Osteocyte (in vitro differentiated cells): ENCODE measurements around the gene ARTN. TPM values are rescaled to one million over a fixed set of nuclear protein-coding genes. Genes with fewer than 3 reads are reported as not detected.
A peak's percentile ranks its signal among the peaks of the same experiment; 100 is the strongest.

Source experiments
- DNase-seq: peaks from one replicate; pipeline ENCODE4 v3.0.0; 2021; ENCODE audit warnings: mixed read lengths; ENCODE audit not compliant: unreplicated experiment; ENCODE audit errors: extremely low spot score
- H3K27ac Mint-ChIP-seq: one replicate; pipeline ENCODE4 v1.8.0; 2021; ENCODE audit warnings: mild to moderate bottlenecking, mixed read lengths; ENCODE audit not compliant: unreplicated experiment
- H3K27me3 Mint-ChIP-seq: one replicate; pipeline ENCODE4 v1.8.0; 2021; ENCODE audit warnings: mixed read lengths; ENCODE audit not compliant: unreplicated experiment
- H3K36me3 Mint-ChIP-seq: one replicate; pipeline ENCODE4 v1.8.0; 2021; ENCODE audit warnings: mixed read lengths; ENCODE audit not compliant: unreplicated experiment
- H3K4me1 Mint-ChIP-seq: one replicate; pipeline ENCODE4 v1.8.0; 2021; ENCODE audit warnings: mixed read lengths; ENCODE audit not compliant: unreplicated experiment
- H3K4me3 Mint-ChIP-seq: one replicate; pipeline ENCODE4 v1.8.0; 2021; ENCODE audit warnings: mild to moderate bottlenecking, moderate library complexity, mixed read lengths; ENCODE audit not compliant: unreplicated experiment
- H3K9me3 Mint-ChIP-seq: one replicate; pipeline ENCODE4 v1.8.0; 2021; ENCODE audit warnings: mixed read lengths; ENCODE audit not compliant: unreplicated experiment
- total RNA-seq: library from RNA; stranded (reverse); gene quantifications from 2 replicates; pipeline ENCODE4 v1.2.1, GENCODE V29; 2021
- TF ChIP-seq, protein P1 (sequence below): fragments of 200-600 bp; sonication (generic); IDR thresholded peaks from 2 replicates; pipeline ENCODE4 v1.5.0; 2021; ENCODE audit warnings: antibody characterized with exemption, mild to moderate bottlenecking, moderate library complexity

Gene ARTN
- total RNA-seq, 1 donor from 2014 or later: 1.1 TPM

GRCh38 chr1:43971336-43971980 is 37.9 kb downstream of the ARTN start:
- Mint-ChIP-seq H3K9me3 (peaks cover 8% of the 10 kb centered on the region), H3K27me3 (no peaks in the 10 kb centered on the region), H3K36me3 (peaks cover 21% of the 10 kb centered on the region), H3K27ac (no peak overlapping the region), H3K4me3 (peak overlapping the region; percentile 93), H3K4me1 (peaks cover 31% of the 10 kb centered on the region)
- TF ChIP-seq, protein P1, sequence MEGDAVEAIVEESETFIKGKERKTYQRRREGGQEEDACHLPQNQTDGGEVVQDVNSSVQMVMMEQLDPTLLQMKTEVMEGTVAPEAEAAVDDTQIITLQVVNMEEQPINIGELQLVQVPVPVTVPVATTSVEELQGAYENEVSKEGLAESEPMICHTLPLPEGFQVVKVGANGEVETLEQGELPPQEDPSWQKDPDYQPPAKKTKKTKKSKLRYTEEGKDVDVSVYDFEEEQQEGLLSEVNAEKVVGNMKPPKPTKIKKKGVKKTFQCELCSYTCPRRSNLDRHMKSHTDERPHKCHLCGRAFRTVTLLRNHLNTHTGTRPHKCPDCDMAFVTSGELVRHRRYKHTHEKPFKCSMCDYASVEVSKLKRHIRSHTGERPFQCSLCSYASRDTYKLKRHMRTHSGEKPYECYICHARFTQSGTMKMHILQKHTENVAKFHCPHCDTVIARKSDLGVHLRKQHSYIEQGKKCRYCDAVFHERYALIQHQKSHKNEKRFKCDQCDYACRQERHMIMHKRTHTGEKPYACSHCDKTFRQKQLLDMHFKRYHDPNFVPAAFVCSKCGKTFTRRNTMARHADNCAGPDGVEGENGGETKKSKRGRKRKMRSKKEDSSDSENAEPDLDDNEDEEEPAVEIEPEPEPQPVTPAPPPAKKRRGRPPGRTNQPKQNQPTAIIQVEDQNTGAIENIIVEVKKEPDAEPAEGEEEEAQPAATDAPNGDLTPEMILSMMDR: no peak
- DNase-seq: no peak

GRCh38 chr1:43973981-43974442 is 40.4 kb downstream of the ARTN start:
- DNase-seq: no peak

DNA sequence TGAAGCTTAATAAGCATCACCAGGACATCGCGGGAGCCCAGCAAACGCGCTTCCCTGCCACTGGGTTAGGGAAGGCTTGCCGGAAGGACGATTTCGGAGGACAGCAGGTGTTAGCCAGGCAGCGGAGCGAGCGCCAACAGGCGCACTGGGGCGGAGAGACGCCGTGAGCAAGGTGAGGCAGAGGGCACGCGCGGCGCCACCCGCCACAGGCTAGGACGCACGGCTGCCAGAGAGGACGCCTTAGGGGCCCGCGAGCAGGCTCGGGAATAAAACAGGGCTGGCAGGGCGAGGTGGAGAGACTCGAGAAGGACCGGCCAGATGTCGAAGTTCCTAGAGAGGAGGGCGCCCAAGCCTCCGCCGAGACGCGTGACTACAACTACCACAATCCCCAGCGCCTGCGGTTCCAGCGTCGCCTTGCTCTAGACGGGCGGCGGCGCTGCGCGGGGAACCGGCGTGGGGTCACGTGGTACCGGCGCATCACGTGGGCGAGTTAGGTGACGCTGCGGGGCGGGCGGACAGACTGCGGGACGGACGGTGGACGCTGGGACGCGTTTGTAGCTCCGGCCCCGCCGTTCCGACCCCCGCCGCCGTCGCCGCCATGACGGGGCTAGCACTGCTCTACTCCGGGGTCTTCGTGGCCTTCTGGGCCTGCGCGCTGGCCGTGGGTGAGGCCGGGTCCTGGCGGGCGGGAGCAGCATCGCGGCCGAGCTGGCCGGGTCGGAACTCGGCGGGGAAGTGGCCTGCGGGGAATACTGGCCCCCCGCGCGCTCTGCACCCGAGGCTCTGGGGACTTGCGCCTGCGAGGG is 41.0 kb downstream of the ARTN start, which contains the start of gene ATP6V0B:
Gene ATP6V0B, plus strand, starts transcription at position 518 of the 806 bp plus-strand sequence. Its CDS starts 81 bp downstream, at position 599.
- Mint-ChIP-seq H3K4me3 (peak within 1 kb of the TSS; percentile 91), H3K27me3 (no peaks in the 10 kb centered on the region), H3K9me3 (no peaks in the 10 kb centered on the region), H3K36me3 (peaks cover 19% of the 10 kb centered on the region), H3K4me1 (peaks cover 49% of the 10 kb centered on the region), H3K27ac (peak within 1 kb of the TSS; percentile 92)
- peak; percentile 96 for DNase-seq
- TF ChIP-seq, protein P1: no peak

More at GRCh38 chr1:43973981-43974442, 40.4 kb downstream of the ARTN start:
- H3K27me3 Mint-ChIP-seq: no peaks in the 10 kb centered on the region
- peaks cover 53% of the 10 kb centered on the region for H3K4me1 Mint-ChIP-seq
- H3K4me3 Mint-ChIP-seq: peak overlapping the region; percentile 91
- TF ChIP-seq, protein P1: no peak
- H3K9me3 Mint-ChIP-seq: no peaks in the 10 kb centered on the region
- peak overlapping the region; percentile 92 for H3K27ac Mint-ChIP-seq
- peaks cover 19% of the 10 kb centered on the region for H3K36me3 Mint-ChIP-seq

- Mint-ChIP-seq H3K36me3 (peaks cover 19% of the 10 kb centered on the region), H3K9me3 (no peaks in the 10 kb centered on the region), H3K4me3 (peak overlapping the region; percentile 91), H3K27me3 (no peaks in the 10 kb centered on the region), H3K27ac (peak overlapping the region; percentile 77), H3K4me1 (peaks cover 51% of the 10 kb centered on the region)
- no peak for DNase-seq
- TF ChIP-seq, protein P1: no peak
These were observed 41.8 kb downstream of the ARTN start for GRCh38 chr1:43975249-43975961.
